OCI-LY7 (cell line): ENCODE results near the gene GTF3C2.

Source experiments
- CTCF ChIP-seq: fragments of 200-600 bp; sonication (generic); conservative IDR thresholded peaks from 2 replicates; pipeline ENCODE4 v1.5.1; 2014; ENCODE audit warnings: mild to moderate bottlenecking, antibody characterized with exemption, low read length, moderate library complexity, mixed read lengths
- EZH2phosphoT487 ChIP-seq: fragments of 200-600 bp; sonication (generic); IDR thresholded peaks from 2 replicates; pipeline ENCODE4 v1.6.1; 2018; ENCODE audit warnings: low read depth, borderline replicate concordance, mild to moderate bottlenecking, mixed run types, antibody characterized with exemption, low read length, moderate library complexity, mixed read lengths

GRCh38 chr2:27315122-27315521 lies 41.4 kb downstream of the GTF3C2 start:
- TF ChIP-seq CTCF (no peak), EZH2phosphoT487 (no peak)
